Left ventricle myocardium inferior (tissue), 1 donor: ENCODE measurements around the gene WDR37. TPM values are rescaled to one million over a fixed set of nuclear protein-coding genes. Genes with fewer than 3 reads are reported as not detected.

Experiments
- DNase-seq: peaks from one replicate; pipeline ENCODE4 v3.0.0-alpha.2; 2020
- H3K27ac ChIP-seq: fragments of 200-600 bp; replicated peaks from 2 replicates; pipeline ENCODE4 v1.8.0; 2021
- H3K27me3 ChIP-seq: fragments of 200-600 bp; 2 replicates; pipeline ENCODE4 v1.8.0; 2021; ENCODE audit warnings: low read depth
- H3K36me3 ChIP-seq: fragments of 200-600 bp; 2 replicates; pipeline ENCODE4 v1.8.0; 2021
- H3K4me1 ChIP-seq: fragments of 200-600 bp; 2 replicates; pipeline ENCODE4 v1.8.0; 2021
- H3K4me3 ChIP-seq: fragments of 200-600 bp; 2 replicates; pipeline ENCODE4 v1.8.0; 2021; ENCODE audit warnings: mild to moderate bottlenecking, moderate library complexity
- H3K9me3 ChIP-seq: fragments of 200-600 bp; replicated peaks from 2 replicates; pipeline ENCODE4 v1.8.0; 2021
- intact Hi-C: fragments of 100-400 bp; cut with micrococcal nuclease; formaldehyde crosslinking; loops from one replicate; pipeline ENCODE4 v1.11.0; 2022
- total RNA-seq: library from RNA; stranded (reverse); fragmentation: NEBNext Ultra II Directional; extraction: Animal tissue kit (Norgen Biotek cat#: 25700); gene quantifications from one replicate; pipeline ENCODE4 v1.2.1, GENCODE V29; 2021
- TF ChIP-seq, protein P1 (sequence below): fragments of 200-600 bp; IDR thresholded peaks from 2 replicates; pipeline ENCODE4 v1.8.0; 2021; ENCODE audit warnings: antibody characterized with exemption, mild to moderate bottlenecking, borderline replicate concordance
- donor health status: DM: no; HTN: yes; CAD: no; lungs with severe emphysema.

Gene WDR37
- total RNA-seq, 1 donor from 2014 or later: 28.2 TPM

DNA sequence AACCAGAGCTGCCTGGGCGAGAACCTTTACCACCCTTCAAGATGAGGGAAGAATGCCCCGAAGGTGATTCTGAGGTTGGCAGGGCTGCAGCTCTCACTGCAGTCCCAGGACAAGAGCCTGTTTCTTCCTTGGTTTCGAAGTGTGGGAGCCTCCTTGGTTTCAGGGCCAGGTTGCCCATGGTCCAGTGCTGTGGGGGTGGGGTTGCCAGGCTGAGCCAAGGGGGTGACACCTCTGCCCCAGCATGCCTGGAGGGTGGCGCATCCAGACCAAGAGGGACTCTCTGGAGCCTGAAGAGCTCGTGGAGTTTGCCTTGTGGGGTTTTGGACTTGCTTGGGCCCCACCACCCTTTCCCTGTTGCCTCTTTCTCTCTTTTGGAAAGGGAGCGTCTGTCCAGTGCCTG lies 41.3 kb downstream of the WDR37 start:
- Histone ChIP-seq H3K4me3 (no peak overlapping the region), H3K36me3 (peaks cover 68% of the 10 kb centered on the region), H3K27me3 (no peaks in the 10 kb centered on the region), H3K27ac (no peak overlapping the region), H3K9me3 (no peaks in the 10 kb centered on the region), H3K4me1 (peaks cover 35% of the 10 kb centered on the region)
- TF ChIP-seq, protein P1, sequence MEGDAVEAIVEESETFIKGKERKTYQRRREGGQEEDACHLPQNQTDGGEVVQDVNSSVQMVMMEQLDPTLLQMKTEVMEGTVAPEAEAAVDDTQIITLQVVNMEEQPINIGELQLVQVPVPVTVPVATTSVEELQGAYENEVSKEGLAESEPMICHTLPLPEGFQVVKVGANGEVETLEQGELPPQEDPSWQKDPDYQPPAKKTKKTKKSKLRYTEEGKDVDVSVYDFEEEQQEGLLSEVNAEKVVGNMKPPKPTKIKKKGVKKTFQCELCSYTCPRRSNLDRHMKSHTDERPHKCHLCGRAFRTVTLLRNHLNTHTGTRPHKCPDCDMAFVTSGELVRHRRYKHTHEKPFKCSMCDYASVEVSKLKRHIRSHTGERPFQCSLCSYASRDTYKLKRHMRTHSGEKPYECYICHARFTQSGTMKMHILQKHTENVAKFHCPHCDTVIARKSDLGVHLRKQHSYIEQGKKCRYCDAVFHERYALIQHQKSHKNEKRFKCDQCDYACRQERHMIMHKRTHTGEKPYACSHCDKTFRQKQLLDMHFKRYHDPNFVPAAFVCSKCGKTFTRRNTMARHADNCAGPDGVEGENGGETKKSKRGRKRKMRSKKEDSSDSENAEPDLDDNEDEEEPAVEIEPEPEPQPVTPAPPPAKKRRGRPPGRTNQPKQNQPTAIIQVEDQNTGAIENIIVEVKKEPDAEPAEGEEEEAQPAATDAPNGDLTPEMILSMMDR: no peak
- no peak for DNase-seq
- intact Hi-C loops: no loop called here

DNA sequence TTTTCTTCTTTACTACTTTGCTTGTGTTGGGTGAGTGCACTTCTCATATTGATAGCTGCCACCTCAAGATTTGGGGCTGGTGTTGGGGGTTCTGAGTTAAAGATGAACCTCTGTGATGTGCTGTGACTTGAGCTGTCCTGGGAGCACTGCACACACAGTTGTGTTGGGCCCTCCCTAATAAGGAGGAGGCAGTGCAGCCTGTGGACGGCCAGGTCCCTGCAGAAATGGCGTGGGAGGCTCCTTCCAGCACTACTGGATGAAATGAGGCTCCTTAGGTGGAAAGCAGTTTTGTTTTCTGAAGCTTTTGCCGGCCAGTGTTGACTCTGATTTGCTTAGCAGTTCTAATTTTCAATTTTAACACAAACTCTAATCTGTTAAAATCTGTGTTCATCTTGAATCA lies 44.0 kb downstream of the WDR37 start:
- peaks cover 73% of the 10 kb centered on the region for H3K36me3 ChIP-seq

DNA sequence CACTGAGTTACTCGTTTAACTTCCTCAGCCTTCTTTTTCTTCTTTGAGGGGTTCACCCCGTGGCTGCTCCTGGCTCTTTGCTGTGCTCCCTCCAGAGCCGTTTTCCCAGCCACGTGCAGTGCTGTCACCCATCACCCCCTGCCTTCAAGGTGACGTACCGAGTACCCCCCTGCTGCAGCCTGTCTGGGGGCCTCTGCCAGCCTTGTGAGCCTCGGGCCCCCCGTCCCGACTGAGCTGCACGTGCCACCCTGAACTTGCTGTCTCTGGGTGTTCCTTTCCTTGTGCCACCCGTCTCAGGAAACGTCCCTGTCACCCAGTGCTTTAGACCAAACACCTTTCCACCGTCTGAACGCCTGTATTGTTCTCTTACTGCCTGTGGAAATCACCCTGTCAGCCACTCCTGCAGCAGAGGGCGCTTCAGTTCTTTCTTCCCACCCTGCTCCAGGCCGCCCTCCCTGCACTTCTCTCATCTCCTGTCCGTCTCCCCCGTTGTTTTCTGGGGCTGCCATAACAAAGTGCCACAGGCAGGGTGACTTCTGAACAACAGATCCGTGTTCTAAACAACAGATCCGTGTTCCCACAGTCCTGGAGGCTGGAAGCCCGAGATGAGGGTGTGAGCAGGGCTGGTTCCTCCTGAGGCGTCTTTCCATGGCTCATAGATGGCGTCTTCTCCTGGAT lies 44.6 kb downstream of the WDR37 start:
- TF ChIP-seq, protein P1: no peak
- no peak for DNase-seq

More for the DNA sequence above, 44.0 kb downstream of the WDR37 start:
- H3K27ac ChIP-seq: no peak overlapping the region
- DNase-seq: no peak
- no peaks in the 10 kb centered on the region for H3K9me3 ChIP-seq
- TF ChIP-seq, protein P1: no peak
- intact Hi-C loops: no loop called here
- H3K27me3 ChIP-seq: no peaks in the 10 kb centered on the region
- peaks cover 35% of the 10 kb centered on the region for H3K4me1 ChIP-seq
- H3K4me3 ChIP-seq: no peak overlapping the region

DNA sequence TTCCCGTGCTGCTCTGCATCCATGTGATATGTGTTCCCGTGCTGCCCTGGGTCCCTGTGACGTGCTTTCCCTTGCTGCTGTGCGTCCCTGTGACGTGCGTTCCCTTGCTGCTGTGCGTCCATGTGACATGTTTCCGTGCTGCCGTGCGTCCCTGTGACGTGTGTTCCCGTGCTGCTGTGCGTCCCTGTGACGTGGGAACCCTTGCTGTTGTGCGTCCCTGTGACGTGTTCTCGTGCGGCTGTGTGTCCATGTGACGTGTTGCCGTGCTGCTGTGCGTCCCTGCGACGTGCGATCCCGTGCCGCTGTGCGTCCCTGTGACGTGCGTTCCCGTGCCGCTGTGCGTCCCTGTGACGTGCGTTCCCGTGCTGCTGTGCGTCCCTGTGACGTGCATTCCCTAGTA lies 45.8 kb downstream of the WDR37 start:
- DNase-seq: no peak
- peaks cover 73% of the 10 kb centered on the region for H3K36me3 ChIP-seq
- no peaks in the 10 kb centered on the region for H3K27me3 ChIP-seq
- H3K9me3 ChIP-seq: no peaks in the 10 kb centered on the region
- intact Hi-C loops: no loop called here
- TF ChIP-seq, protein P1: no peak
- no peak overlapping the region for H3K27ac ChIP-seq
- H3K4me3 ChIP-seq: no peak overlapping the region
- peaks cover 35% of the 10 kb centered on the region for H3K4me1 ChIP-seq

More for the DNA sequence above, 44.6 kb downstream of the WDR37 start:
- Histone ChIP-seq H3K27ac (no peak overlapping the region), H3K27me3 (no peaks in the 10 kb centered on the region), H3K4me3 (no peak overlapping the region), H3K9me3 (no peaks in the 10 kb centered on the region), H3K4me1 (peaks cover 35% of the 10 kb centered on the region), H3K36me3 (peaks cover 73% of the 10 kb centered on the region)
- intact Hi-C loops: no loop called here

DNA sequence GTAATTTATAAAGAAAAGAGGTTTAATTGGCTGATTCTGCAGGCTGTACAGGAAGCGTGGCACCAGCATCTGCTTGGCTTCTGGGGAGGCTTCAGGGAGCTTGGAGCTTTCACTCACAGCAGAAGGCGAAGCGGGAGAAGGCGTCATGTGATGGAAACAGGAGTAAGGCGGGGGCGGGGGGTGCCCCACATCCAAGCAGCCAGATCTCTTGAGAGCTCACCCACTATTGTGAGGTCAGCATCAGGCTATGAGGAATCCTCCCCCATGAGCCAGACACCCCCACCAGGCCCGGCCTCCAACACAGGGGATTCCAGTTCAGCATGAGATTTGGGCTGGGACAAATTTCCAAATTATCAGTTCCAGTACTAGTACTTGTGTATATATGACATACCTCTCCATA lies 46.2 kb downstream of the WDR37 start:
- intact Hi-C loops: no loop called here
- H3K27ac ChIP-seq: no peak overlapping the region
- TF ChIP-seq, protein P1: no peak

More for the DNA sequence above, 46.2 kb downstream of the WDR37 start:
- Histone ChIP-seq H3K9me3 (no peaks in the 10 kb centered on the region), H3K36me3 (peaks cover 73% of the 10 kb centered on the region), H3K4me1 (peaks cover 35% of the 10 kb centered on the region), H3K4me3 (no peak overlapping the region), H3K27me3 (no peaks in the 10 kb centered on the region)
- no peak for DNase-seq
